ENCODE results near the gene SLC40A1.

Gene SLC40A1

GRCh38 chr2:189540551-189540950, 40.0 kb downstream of the SLC40A1 start:
- no peaks in the 10 kb centered on the region for H3K4me1 ChIP-seq (ENCODE audit: control insufficient read depth, low read length)
- no peaks in the 10 kb centered on the region for H3K36me3 ChIP-seq (ENCODE audit: control insufficient read depth, low read length)
- no peaks in the 10 kb centered on the region for H3K9me2 ChIP-seq (replicated peaks; ENCODE audit: control insufficient read depth, low read length)
- peaks cover 6% of the 10 kb centered on the region for H3K27me3 ChIP-seq (ENCODE audit: control insufficient read depth, low read length)
- H3K9me3 ChIP-seq (ENCODE audit: control insufficient read depth, insufficient read depth, low read length): no peaks in the 10 kb centered on the region
- H3F3A ChIP-seq (ENCODE audit: control insufficient read depth, insufficient read depth): no peaks in the 10 kb centered on the region
- H3K79me2 ChIP-seq (ENCODE audit: control insufficient read depth, low read length): no peaks in the 10 kb centered on the region
- no peak overlapping the region for H3K4me3 ChIP-seq (ENCODE audit: low read length)
- no peak overlapping the region for H3K4me2 ChIP-seq (ENCODE audit: low read length)
- no peaks in the 10 kb centered on the region for H4K20me1 ChIP-seq (ENCODE audit: control insufficient read depth, insufficient read depth, low read depth, low read length)
- H3K27ac ChIP-seq (ENCODE audit: low read depth, low read length): no peak overlapping the region
- TF ChIP-seq, protein P1, sequence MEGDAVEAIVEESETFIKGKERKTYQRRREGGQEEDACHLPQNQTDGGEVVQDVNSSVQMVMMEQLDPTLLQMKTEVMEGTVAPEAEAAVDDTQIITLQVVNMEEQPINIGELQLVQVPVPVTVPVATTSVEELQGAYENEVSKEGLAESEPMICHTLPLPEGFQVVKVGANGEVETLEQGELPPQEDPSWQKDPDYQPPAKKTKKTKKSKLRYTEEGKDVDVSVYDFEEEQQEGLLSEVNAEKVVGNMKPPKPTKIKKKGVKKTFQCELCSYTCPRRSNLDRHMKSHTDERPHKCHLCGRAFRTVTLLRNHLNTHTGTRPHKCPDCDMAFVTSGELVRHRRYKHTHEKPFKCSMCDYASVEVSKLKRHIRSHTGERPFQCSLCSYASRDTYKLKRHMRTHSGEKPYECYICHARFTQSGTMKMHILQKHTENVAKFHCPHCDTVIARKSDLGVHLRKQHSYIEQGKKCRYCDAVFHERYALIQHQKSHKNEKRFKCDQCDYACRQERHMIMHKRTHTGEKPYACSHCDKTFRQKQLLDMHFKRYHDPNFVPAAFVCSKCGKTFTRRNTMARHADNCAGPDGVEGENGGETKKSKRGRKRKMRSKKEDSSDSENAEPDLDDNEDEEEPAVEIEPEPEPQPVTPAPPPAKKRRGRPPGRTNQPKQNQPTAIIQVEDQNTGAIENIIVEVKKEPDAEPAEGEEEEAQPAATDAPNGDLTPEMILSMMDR (IDR thresholded peaks at IDR 0.05; ENCODE audit: low read depth, low read length, poor library complexity, severe bottlenecking): no peak
- no peak for TF ChIP-seq EZH2phosphoT487 (IDR thresholded peaks at IDR 0.05; ENCODE audit: borderline replicate concordance, low read length)

DNA sequence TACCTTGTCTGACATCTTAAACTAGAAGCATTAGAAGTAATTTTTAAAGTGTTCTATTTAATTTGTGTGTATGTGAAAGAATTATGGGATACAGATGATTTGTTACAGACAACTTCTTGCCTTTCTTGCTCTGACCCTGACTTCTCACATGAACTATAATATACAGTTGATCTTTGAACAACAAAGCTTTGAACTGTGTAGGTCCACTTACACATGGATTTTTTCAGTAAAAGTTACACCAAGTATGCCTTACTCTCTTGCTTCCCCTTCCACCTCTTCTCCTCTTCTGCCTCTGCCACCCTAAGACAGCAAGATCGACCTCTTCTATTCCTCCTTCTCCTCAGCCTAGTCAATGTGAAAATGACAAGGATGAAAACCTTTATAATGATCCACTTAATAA, 42.2 kb downstream of the SLC40A1 start:
- H3F3A ChIP-seq (ENCODE audit: control insufficient read depth, insufficient read depth): no peaks in the 10 kb centered on the region
- no peak for TF ChIP-seq EZH2phosphoT487 (IDR thresholded peaks at IDR 0.05; ENCODE audit: borderline replicate concordance, low read length)
- no peaks in the 10 kb centered on the region for H3K9me2 ChIP-seq (replicated peaks; ENCODE audit: control insufficient read depth, low read length)
- no peaks in the 10 kb centered on the region for H3K4me1 ChIP-seq (ENCODE audit: control insufficient read depth, low read length)
- H3K79me2 ChIP-seq (ENCODE audit: control insufficient read depth, low read length): no peaks in the 10 kb centered on the region
- H3K27me3 ChIP-seq (ENCODE audit: control insufficient read depth, low read length): peaks cover 6% of the 10 kb centered on the region
- H3K27ac ChIP-seq (ENCODE audit: low read depth, low read length): no peak overlapping the region
- H3K36me3 ChIP-seq (ENCODE audit: control insufficient read depth, low read length): no peaks in the 10 kb centered on the region
- no peak overlapping the region for H3K4me3 ChIP-seq (ENCODE audit: low read length)
- no peaks in the 10 kb centered on the region for H4K20me1 ChIP-seq (ENCODE audit: control insufficient read depth, insufficient read depth, low read depth, low read length)
- no peaks in the 10 kb centered on the region for H3K9me3 ChIP-seq (ENCODE audit: control insufficient read depth, insufficient read depth, low read length)
- no peak overlapping the region for H3K4me2 ChIP-seq (ENCODE audit: low read length)

- no peaks in the 10 kb centered on the region for H3K4me1 ChIP-seq (ENCODE audit: control insufficient read depth, low read length)
These were observed 43.8 kb downstream of the SLC40A1 start for GRCh38 chr2:189536830-189537229.

More at GRCh38 chr2:189536830-189537229, 43.8 kb downstream of the SLC40A1 start:
- Histone ChIP-seq H3K4me2 (ENCODE audit: low read length) (no peak overlapping the region), H3K27ac (ENCODE audit: low read depth, low read length) (no peak overlapping the region), H4K20me1 (ENCODE audit: control insufficient read depth, insufficient read depth, low read depth, low read length) (no peaks in the 10 kb centered on the region), H3K36me3 (ENCODE audit: control insufficient read depth, low read length) (no peaks in the 10 kb centered on the region), H3K27me3 (ENCODE audit: control insufficient read depth, low read length) (peaks cover 6% of the 10 kb centered on the region), H3K9me2 (replicated peaks; ENCODE audit: control insufficient read depth, low read length) (no peaks in the 10 kb centered on the region), H3F3A (ENCODE audit: control insufficient read depth, insufficient read depth) (no peaks in the 10 kb centered on the region), H3K9me3 (ENCODE audit: control insufficient read depth, insufficient read depth, low read length) (no peaks in the 10 kb centered on the region), H3K4me3 (ENCODE audit: low read length) (no peak overlapping the region), H3K79me2 (ENCODE audit: control insufficient read depth, low read length) (no peaks in the 10 kb centered on the region)
- TF ChIP-seq, protein P1 (IDR thresholded peaks at IDR 0.05; ENCODE audit: low read depth, low read length, poor library complexity, severe bottlenecking): no peak
- TF ChIP-seq EZH2phosphoT487 (IDR thresholded peaks at IDR 0.05; ENCODE audit: borderline replicate concordance, low read length): no peak

Data from DOHH2 (cell line).